ENCODE measurements around the gene LMBR1. TPM values are rescaled to one million over a fixed set of nuclear protein-coding genes. Genes with fewer than 3 reads are reported as not detected.

Gene LMBR1
- total and polyA plus RNA-seq, 2 donors (not counting 3 experiments of a cell fraction or from before 2014, with no cell fraction given) = 14.0 to 72.9 TPM

DNA sequence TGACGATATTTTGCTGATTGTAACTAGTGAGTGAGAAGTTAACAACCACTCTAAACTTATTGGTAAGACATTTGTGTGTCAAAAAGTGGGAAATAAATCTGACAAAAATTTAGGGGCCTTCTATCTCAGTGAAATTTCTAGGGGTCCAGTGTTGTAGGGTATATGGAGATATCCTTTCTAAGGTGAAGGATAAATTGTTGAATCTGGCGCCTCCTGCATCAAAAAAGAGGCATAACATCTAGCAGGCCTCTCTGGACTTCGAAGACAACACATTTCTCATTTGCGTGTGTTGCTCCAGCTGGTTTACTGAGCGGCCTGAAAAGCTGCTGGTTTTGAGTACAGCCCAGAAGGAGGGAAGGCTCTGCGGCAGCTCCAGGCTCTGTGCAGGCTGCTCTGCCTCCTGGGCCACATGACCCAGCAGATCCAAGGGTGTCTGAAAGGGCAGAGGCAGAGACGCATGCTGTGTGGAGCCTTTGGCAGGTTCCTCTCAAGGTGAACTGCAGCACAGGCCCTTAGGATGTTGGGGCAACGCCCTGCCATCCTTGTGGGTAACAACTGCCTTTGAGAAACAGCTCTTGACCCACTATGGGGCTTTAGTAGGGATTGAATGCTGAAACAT is 72.4 kb downstream of the LMBR1 start:
- H3K9ac ChIP-seq (replicated peaks; ENCODE audit: extremely low read depth, insufficient read depth, low read length) = no peak overlapping the region
- no peaks in the 10 kb centered on the region for H3K27me3 ChIP-seq (ENCODE audit: control insufficient read depth in 2 of 2, insufficient read depth in 2 of 2, low read length in 2 of 2)
- no peaks in the 10 kb centered on the region for H3K9me1 ChIP-seq (replicated peaks; ENCODE audit: control insufficient read depth, extremely low read depth, insufficient read depth, low read length)
- dilution Hi-C loops (cut with MboI; ENCODE audit: extremely low pct_ligation_motif_present, low sequenced_read_pairs) = no loop called here
- H2AFZ ChIP-seq (ENCODE audit: low read depth, low read length) = no peak overlapping the region
- H3K36me3 ChIP-seq (ENCODE audit: control insufficient read depth in 2 of 2, extremely low read depth in 1 of 2, insufficient read depth in 2 of 2, low read length in 2 of 2) = peaks cover 0 to 2% of the 10 kb centered on the region in 2 experiments
- H3K4me3 ChIP-seq (replicated peaks in 1 of 3; ENCODE audit: insufficient read depth in 1 of 3, low read depth in 1 of 3, low read length in 3 of 3) = no peak overlapping the region
- TF ChIP-seq, protein P1, sequence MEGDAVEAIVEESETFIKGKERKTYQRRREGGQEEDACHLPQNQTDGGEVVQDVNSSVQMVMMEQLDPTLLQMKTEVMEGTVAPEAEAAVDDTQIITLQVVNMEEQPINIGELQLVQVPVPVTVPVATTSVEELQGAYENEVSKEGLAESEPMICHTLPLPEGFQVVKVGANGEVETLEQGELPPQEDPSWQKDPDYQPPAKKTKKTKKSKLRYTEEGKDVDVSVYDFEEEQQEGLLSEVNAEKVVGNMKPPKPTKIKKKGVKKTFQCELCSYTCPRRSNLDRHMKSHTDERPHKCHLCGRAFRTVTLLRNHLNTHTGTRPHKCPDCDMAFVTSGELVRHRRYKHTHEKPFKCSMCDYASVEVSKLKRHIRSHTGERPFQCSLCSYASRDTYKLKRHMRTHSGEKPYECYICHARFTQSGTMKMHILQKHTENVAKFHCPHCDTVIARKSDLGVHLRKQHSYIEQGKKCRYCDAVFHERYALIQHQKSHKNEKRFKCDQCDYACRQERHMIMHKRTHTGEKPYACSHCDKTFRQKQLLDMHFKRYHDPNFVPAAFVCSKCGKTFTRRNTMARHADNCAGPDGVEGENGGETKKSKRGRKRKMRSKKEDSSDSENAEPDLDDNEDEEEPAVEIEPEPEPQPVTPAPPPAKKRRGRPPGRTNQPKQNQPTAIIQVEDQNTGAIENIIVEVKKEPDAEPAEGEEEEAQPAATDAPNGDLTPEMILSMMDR (IDR thresholded peaks at IDR 0.05; ENCODE audit: extremely low read depth in 1 of 2, insufficient read depth in 1 of 2, low read depth in 1 of 2, low read length in 2 of 2) = no peak
- no peak for TF ChIP-seq JUN (IDR thresholded peaks at IDR 0.05; ENCODE audit: borderline replicate concordance, insufficient read depth, insufficient read length, low read depth)
- no peak for TF ChIP-seq POLR2A (IDR thresholded peaks at IDR 0.05; ENCODE audit: low read depth, low read length)
- TF ChIP-seq EZH2 (IDR thresholded peaks at IDR 0.05; ENCODE audit: borderline replicate concordance, low read depth, low read length, severe bottlenecking) = no peak
- TF ChIP-seq FOS (IDR thresholded peaks at IDR 0.05; ENCODE audit: borderline replicate concordance, insufficient read depth, low read length) = no peak
- no peak for TF ChIP-seq GATA2 (IDR thresholded peaks at IDR 0.05; ENCODE audit: insufficient read depth, insufficient read length, low read depth, low read length)
- no peak for TF ChIP-seq POLR2AphosphoS5 (IDR thresholded peaks at IDR 0.05; ENCODE audit: insufficient read depth, low read depth, low read length)
- H4K20me1 ChIP-seq (replicated peaks; ENCODE audit: control insufficient read depth, extremely low read depth, insufficient read depth, low read length) = no peaks in the 10 kb centered on the region
- no peak for DNase-seq (ENCODE audit: low read depth, low spot score)
- no peaks in the 10 kb centered on the region for H3K4me1 ChIP-seq (ENCODE audit: control insufficient read depth, extremely low read depth, insufficient read depth, low read length)
- H3K79me2 ChIP-seq (ENCODE audit: control insufficient read depth, insufficient read depth, low read length) = no peaks in the 10 kb centered on the region
- ChIA-PET CTCF (no interaction called here), POLR2A (no interaction called here)
- no peaks in the 10 kb centered on the region for H3K9me3 ChIP-seq (replicated peaks; ENCODE audit: control insufficient read depth, insufficient read depth, low read length)
- no TSS peak for BruUV-seq (replicated peaks)
- FAIRE-seq = no peak
- intact Hi-C loops (cut with micrococcal nuclease) = no loop called here
- H3K27ac ChIP-seq (ENCODE audit: insufficient read depth, low read depth, low read length) = no peak overlapping the region
- H3K4me2 ChIP-seq (ENCODE audit: insufficient read depth, low read length) = no peak overlapping the region

Data from endothelial cell of umbilical vein (primary cell).